Uterus (tissue), 2 donors: ENCODE data around the gene NHLRC1.

Source experiments
- POLR2A ChIP-seq, 2 donors: fragments of 450-650 bp; IDR thresholded peaks; one replicate each; pipeline ENCODE4 v1.6.1; 2016; ENCODE audit warnings: antibody characterized with exemption in 2 of 2, mild to moderate bottlenecking in 1 of 2, moderate library complexity in 1 of 2
- TF ChIP-seq, protein P1 (sequence below), 4 experiments: fragments of 200-600 bp in 2 of 4; fragments of 450-650 bp in 2 of 4; sonication (generic) in 2 of 4; IDR thresholded peaks; one replicate each; pipeline ENCODE4 v1.5.1; 2016 to 2019; ENCODE audit warnings: antibody characterized with exemption in 4 of 4, mild to moderate bottlenecking in 2 of 4, moderate library complexity in 1 of 4

DNA sequence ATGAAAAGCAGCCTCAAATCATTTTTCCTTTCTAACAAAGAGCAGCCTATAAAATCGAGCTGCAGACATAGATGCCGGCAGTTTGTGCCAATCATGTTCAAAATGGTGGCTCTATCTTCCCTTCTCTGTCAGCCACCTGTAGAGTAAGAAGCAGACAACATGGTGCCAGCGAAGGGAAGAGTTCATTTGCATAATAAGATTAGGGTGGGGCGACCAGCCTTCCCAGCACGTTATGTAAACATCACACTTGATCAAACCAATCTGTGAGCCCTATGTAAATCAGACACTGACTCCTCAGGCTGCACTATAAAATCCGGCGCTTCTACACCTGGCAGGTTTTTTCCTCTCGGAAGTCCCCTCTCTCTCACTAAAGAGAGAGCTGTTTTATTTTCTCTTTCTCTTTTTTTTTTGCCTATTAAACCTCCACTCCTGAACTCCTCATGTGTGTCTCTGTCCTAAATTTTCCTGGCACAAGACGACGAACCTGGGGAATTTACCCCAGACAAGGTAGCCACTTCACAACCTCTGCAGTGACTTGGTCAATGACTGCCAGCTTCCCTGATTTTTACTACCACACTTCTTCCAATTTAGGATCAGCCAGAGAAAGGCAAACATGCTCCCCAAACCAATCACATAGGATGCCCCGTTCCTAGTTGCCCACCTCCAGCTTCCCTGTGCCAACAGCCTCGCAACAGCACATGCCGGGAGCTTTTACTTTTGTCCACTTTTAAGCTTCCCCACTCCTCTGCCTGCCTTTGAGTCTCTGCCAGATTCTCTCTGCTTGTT is 19.5 kb upstream of the NHLRC1 start:
- TF ChIP-seq, protein P1, sequence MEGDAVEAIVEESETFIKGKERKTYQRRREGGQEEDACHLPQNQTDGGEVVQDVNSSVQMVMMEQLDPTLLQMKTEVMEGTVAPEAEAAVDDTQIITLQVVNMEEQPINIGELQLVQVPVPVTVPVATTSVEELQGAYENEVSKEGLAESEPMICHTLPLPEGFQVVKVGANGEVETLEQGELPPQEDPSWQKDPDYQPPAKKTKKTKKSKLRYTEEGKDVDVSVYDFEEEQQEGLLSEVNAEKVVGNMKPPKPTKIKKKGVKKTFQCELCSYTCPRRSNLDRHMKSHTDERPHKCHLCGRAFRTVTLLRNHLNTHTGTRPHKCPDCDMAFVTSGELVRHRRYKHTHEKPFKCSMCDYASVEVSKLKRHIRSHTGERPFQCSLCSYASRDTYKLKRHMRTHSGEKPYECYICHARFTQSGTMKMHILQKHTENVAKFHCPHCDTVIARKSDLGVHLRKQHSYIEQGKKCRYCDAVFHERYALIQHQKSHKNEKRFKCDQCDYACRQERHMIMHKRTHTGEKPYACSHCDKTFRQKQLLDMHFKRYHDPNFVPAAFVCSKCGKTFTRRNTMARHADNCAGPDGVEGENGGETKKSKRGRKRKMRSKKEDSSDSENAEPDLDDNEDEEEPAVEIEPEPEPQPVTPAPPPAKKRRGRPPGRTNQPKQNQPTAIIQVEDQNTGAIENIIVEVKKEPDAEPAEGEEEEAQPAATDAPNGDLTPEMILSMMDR (IDR thresholded peaks at IDR 0.05): no peak
- TF ChIP-seq POLR2A (IDR thresholded peaks at IDR 0.05): no peak
